Measurements from ENCODE around the gene MAP7.

MAP7 gene

GRCh38 chr6:136319732-136320131, 230.5 kb downstream of the MAP7 start:
- H3K4me3 ChIP-seq (ENCODE audit: low read depth, low read length) = no peak overlapping the region
- TF ChIP-seq CTCF (IDR thresholded peaks at IDR 0.05; ENCODE audit: low read depth, low read length) = no peak

GRCh38 chr6:136318676-136319075, 231.5 kb downstream of the MAP7 start:
- no peak for TF ChIP-seq CTCF (IDR thresholded peaks at IDR 0.05; ENCODE audit: low read depth, low read length)
- H3K4me3 ChIP-seq (ENCODE audit: low read depth, low read length) = no peak overlapping the region

DNA sequence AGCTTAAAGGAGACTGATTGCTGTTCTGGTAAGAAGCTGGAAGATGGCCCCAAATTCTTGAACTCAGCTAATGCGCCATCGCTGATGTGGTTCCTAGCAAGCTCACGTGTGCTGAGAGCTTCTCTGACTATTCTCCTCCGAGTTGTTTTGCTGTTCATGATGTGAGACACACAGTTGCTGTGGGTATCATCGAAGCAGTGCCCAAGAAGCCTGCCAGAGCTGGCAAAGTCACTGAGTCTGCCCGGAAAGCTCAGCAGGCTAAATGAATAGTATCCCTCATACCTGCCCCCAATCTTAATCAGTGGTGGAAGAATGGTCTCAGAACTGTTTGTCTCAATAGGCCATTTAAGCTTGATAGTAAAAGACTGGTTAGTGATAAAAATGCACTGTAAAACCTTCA, 232.3 kb downstream of the MAP7 start:
- no peak overlapping the region for H3K4me3 ChIP-seq (ENCODE audit: low read depth, low read length)
- TF ChIP-seq CTCF (IDR thresholded peaks at IDR 0.05; ENCODE audit: low read depth, low read length) = no peak

GRCh38 chr6:136317021-136317694, 233.1 kb downstream of the MAP7 start:
- peak; percentile 78 for TF ChIP-seq CTCF (IDR thresholded peaks at IDR 0.05; ENCODE audit: low read depth, low read length)
- no peak overlapping the region for H3K4me3 ChIP-seq (ENCODE audit: low read depth, low read length)

DNA sequence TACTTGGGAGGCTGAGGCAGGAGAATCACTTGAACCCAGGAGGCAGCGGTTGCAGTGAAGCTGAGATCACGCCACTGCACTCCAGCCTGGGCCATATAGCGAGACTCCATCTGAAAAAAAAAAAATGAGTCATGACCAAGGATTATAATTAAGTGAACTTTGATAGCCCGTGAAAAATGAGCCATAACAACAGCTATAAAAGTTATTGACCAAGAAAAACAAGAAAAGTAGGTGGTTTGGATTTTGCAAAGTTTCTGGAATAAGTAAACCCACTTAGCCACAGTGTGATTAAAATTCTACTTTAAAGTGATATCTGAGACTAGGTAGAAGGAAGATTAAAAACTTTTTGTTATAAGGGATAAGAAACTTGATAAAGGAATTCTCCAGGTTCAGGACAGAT, 234.6 kb downstream of the MAP7 start:
- no peak overlapping the region for H3K4me3 ChIP-seq (ENCODE audit: low read depth, low read length)
- TF ChIP-seq CTCF (IDR thresholded peaks at IDR 0.05; ENCODE audit: low read depth, low read length) = no peak

DNA sequence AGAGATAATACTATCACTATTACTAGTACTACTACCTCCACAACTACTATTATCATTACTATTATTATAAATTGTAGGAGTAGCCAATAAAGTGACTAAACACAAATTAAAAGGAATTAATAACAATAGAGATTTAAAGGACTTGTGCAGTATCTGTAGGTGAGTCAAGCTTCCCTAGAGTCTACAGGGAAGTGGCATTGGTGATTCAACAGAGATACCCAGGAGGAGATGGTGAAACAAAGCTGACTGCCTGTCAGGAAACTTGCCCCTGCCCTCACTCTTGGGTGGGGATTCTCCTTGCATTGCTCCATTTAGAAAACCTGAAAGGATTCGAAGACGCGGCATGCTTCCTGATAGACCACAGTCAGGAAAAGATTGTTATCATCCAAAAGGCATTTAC, 237.2 kb downstream of the MAP7 start:
- no peak overlapping the region for H3K4me3 ChIP-seq (ENCODE audit: low read depth, low read length)
- TF ChIP-seq CTCF (IDR thresholded peaks at IDR 0.05; ENCODE audit: low read depth, low read length) = no peak

DNA sequence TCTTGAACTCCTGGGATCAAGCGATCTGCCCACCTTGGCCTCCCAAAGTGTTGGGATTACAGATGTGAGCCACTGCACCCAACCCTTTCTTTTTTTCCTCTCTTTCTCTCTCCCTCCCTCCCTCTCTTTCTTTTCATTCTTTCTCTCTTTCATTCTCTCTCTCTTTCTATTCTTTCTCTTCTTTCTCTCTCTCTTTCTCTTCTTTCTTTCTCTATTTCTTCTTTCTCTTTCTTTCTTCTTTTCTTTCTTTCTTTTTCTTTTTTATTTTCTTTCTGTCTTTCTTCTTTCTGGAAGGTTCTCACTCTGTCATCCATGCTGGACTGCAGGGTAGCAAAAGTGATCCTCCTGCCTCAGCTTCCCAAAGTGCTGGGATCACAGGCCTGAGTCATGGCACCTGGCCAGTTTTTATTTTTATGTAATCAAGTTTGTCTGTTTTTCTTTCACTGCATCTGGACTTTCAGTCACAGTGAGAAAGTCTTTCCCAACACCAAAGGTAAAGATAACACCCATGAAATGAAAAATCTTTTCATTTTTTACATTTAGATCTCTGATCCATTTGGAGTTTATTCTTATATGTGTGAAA, 240.4 kb downstream of the MAP7 start:
- no peak for TF ChIP-seq CTCF (IDR thresholded peaks at IDR 0.05; ENCODE audit: low read depth, low read length)
- H3K4me3 ChIP-seq (ENCODE audit: low read depth, low read length) = no peak overlapping the region
